ENCODE data around the gene TPRG1L. TPM values are rescaled to one million over a fixed set of nuclear protein-coding genes. Genes with fewer than 3 reads are reported as not detected.

TPRG1L gene
- total RNA-seq, 1 experiment from 2014 or later: 24.0 TPM

GRCh38 chr1:3588395-3588794, 36.4 kb upstream of the TPRG1L start:
- Mint-ChIP-seq H3K27me3 (ENCODE audit: low read depth) (no peaks in the 10 kb centered on the region), H3K36me3 (ENCODE audit: insufficient read depth in 1 of 3, low read depth in 3 of 3) (peaks cover 3 to 5% (median 4%) of the 10 kb centered on the region in 3 experiments; a peak in 3 of 7 replicates), H3K9me3 (peaks cover 0 to 2% of the 10 kb centered on the region in 2 experiments; a peak in 2 of 5 replicates), H3K4me1 (peaks cover 3 to 26% of the 10 kb centered on the region in 2 experiments; a peak in 2 of 4 replicates), H3K4me3 (no peak overlapping the region), H3K27ac (no peak overlapping the region)
- Histone ChIP-seq H2BK120ac (ENCODE audit: low read depth, low read length, poor library complexity, severe bottlenecking) (no peak overlapping the region), H2AFZ (ENCODE audit: low read length) (no peak overlapping the region), H2BK20ac (ENCODE audit: low read depth, low read length, poor library complexity, severe bottlenecking) (no peak overlapping the region), H4K5ac (ENCODE audit: insufficient read length, low read depth, low read length) (no peak overlapping the region), H3K14ac (ENCODE audit: insufficient read depth, low read length) (no peak overlapping the region), H3K9me3 (ENCODE audit: control insufficient read depth, low read depth, low read length) (peaks cover 6% of the 10 kb centered on the region), H2AK5ac (ENCODE audit: insufficient read length, low read length) (no peak overlapping the region), H2BK5ac (ENCODE audit: insufficient read length, low read length) (no peak overlapping the region), H3K4ac (ENCODE audit: low read depth, low read length) (no peak overlapping the region), H3K23ac (ENCODE audit: insufficient read length, low read depth, low read length) (no peak overlapping the region), H3K18ac (ENCODE audit: insufficient read length, low read depth, low read length) (no peak overlapping the region), H2BK12ac (ENCODE audit: insufficient read length, low read depth, low read length) (no peak overlapping the region), H3K4me2 (ENCODE audit: insufficient read depth, insufficient read length, low read length) (no peak overlapping the region), H3T11ph (ENCODE audit: low read length) (no peak overlapping the region), H3K4me1 (ENCODE audit: insufficient read depth, low read length) (no peaks in the 10 kb centered on the region), H3K79me1 (ENCODE audit: insufficient read depth, low read depth, low read length, poor library complexity, severe bottlenecking) (no peaks in the 10 kb centered on the region), H4K91ac (ENCODE audit: insufficient read length, low read depth, low read length) (no peak overlapping the region), H3K79me2 (ENCODE audit: insufficient read depth, low read length) (no peaks in the 10 kb centered on the region), H3K23me2 (ENCODE audit: insufficient read length, low read depth, low read length, poor library complexity, severe bottlenecking) (no peaks in the 10 kb centered on the region), H3K56ac (ENCODE audit: insufficient read length, low read depth, low read length) (no peak overlapping the region), H3K27me3 (ENCODE audit: insufficient read depth, low read length) (no peaks in the 10 kb centered on the region), H3K27ac (ENCODE audit: insufficient read length, low read depth, low read length) (no peak overlapping the region), H4K20me1 (ENCODE audit: control insufficient read depth, insufficient read depth, insufficient read length) (no peaks in the 10 kb centered on the region), H4K8ac (replicated peaks; ENCODE audit: insufficient read length, low read depth, low read length) (no peak overlapping the region), H2BK15ac (ENCODE audit: low read depth, low read length) (no peak overlapping the region), H3K9ac (ENCODE audit: extremely low read depth, insufficient read length, low read length) (no peak overlapping the region)
- TF ChIP-seq CTCF (conservative IDR thresholded peaks at IDR 0.05): no peak; the same call in 2 of the 3 replicates
- WGBS (ENCODE audit: extremely low coverage, insufficient read length, low lambda C conversion rate): no CpG with 5 or more reads among the region's 5 CpGs
- no peak for DNase-seq

All from H9 (cell line).